Stomach (tissue), 4 donors: Measurements from ENCODE around the gene COL24A1.

Source experiments
- EP300 ChIP-seq: sonication (generic); formaldehyde crosslinking; IDR thresholded peaks from one replicate; pipeline ENCODE4 v1.6.1; 2017; ENCODE audit warnings: antibody characterized with exemption
- POLR2A ChIP-seq, 4 donors: fragments of 450-650 bp; IDR thresholded peaks; one replicate each; pipeline ENCODE4 v1.6.1; 2016; ENCODE audit warnings: antibody characterized with exemption in 4 of 4, control low read depth in 2 of 4, mild to moderate bottlenecking in 1 of 4, moderate library complexity in 1 of 4
- POLR2AphosphoS5 ChIP-seq, 3 donors: sonication (generic); formaldehyde crosslinking; IDR thresholded peaks; one replicate each; pipeline ENCODE4 v1.6.1; 2016; ENCODE audit warnings: antibody characterized with exemption in 3 of 3
- TF ChIP-seq, protein P1 (sequence below), 7 experiments: fragments of 450-650 bp in 4 of 7; fragments of 200-600 bp in 3 of 7; sonication (generic) in 3 of 7; IDR thresholded peaks; one replicate each; pipeline ENCODE4 v1.5.1; 2016 to 2019; ENCODE audit warnings: antibody characterized with exemption in 7 of 7, control low read depth in 2 of 7, mild to moderate bottlenecking in 1 of 7

DNA sequence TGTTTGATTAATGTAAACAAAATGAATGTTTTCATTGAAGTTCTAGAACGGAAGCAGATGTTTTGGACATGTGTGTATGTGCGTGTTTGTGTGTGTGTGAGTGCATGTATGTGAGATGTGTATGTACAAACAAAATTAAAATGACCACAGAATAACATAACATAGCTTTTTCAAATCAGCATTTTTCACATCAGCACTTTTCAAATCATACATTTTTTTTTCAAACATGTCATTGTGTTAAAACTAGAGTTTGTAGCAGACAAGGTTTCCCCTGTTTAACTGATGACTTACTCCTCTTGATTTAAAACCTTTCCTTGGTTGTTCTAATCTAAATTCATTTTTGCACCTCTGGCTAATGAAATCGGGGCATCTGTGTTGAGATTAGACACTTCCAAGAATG, 412.8 kb downstream of the COL24A1 start:
- TF ChIP-seq POLR2AphosphoS5 (IDR thresholded peaks at IDR 0.05) (no peak), POLR2A (IDR thresholded peaks at IDR 0.05) (no peak), EP300 (no peak)
- TF ChIP-seq, protein P1, sequence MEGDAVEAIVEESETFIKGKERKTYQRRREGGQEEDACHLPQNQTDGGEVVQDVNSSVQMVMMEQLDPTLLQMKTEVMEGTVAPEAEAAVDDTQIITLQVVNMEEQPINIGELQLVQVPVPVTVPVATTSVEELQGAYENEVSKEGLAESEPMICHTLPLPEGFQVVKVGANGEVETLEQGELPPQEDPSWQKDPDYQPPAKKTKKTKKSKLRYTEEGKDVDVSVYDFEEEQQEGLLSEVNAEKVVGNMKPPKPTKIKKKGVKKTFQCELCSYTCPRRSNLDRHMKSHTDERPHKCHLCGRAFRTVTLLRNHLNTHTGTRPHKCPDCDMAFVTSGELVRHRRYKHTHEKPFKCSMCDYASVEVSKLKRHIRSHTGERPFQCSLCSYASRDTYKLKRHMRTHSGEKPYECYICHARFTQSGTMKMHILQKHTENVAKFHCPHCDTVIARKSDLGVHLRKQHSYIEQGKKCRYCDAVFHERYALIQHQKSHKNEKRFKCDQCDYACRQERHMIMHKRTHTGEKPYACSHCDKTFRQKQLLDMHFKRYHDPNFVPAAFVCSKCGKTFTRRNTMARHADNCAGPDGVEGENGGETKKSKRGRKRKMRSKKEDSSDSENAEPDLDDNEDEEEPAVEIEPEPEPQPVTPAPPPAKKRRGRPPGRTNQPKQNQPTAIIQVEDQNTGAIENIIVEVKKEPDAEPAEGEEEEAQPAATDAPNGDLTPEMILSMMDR (IDR thresholded peaks at IDR 0.05): no peak
